Gastrocnemius medialis (tissue), 4 donors: ENCODE measurements around the gene NUP62.

Experiments
- POLR2A ChIP-seq, 2 donors: fragments of 450-650 bp; IDR thresholded peaks; one replicate each; pipeline ENCODE4 v1.6.1; 2017; ENCODE audit warnings: antibody characterized with exemption in 2 of 2, mild to moderate bottlenecking in 2 of 2, moderate library complexity in 2 of 2
- TF ChIP-seq, protein P1 (sequence below), 5 experiments: fragments of 450-650 bp in 3 of 5; fragments of 200-600 bp in 2 of 5; sonication (generic) in 2 of 5; IDR thresholded peaks in 4 of 5; conservative IDR thresholded peaks in 1 of 5; 1 replicate in 4 of 5; 2 replicates in 1 of 5; pipeline ENCODE4 v1.5.1; 2016 to 2019; ENCODE audit warnings: antibody characterized with exemption in 5 of 5, mild to moderate bottlenecking in 3 of 5, moderate library complexity in 3 of 5

GRCh38 chr19:49861107-49861506, 68.2 kb downstream of the NUP62 start:
- TF ChIP-seq, protein P1, sequence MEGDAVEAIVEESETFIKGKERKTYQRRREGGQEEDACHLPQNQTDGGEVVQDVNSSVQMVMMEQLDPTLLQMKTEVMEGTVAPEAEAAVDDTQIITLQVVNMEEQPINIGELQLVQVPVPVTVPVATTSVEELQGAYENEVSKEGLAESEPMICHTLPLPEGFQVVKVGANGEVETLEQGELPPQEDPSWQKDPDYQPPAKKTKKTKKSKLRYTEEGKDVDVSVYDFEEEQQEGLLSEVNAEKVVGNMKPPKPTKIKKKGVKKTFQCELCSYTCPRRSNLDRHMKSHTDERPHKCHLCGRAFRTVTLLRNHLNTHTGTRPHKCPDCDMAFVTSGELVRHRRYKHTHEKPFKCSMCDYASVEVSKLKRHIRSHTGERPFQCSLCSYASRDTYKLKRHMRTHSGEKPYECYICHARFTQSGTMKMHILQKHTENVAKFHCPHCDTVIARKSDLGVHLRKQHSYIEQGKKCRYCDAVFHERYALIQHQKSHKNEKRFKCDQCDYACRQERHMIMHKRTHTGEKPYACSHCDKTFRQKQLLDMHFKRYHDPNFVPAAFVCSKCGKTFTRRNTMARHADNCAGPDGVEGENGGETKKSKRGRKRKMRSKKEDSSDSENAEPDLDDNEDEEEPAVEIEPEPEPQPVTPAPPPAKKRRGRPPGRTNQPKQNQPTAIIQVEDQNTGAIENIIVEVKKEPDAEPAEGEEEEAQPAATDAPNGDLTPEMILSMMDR (IDR thresholded peaks at IDR 0.05 in 4 of 5, conservative IDR thresholded peaks at IDR 0.05 in 1 of 5) = no peak
- TF ChIP-seq POLR2A (IDR thresholded peaks at IDR 0.05) = no peak
